ENCODE measurements around the gene RBKS.
"Not testable (repeated sequence)": the region's sequence is repeated elsewhere in the genome, so short reads cannot be mapped to it uniquely, and the experiment has no call there.

RBKS gene

GRCh38 chr2:27870724-27871123 is 19.5 kb downstream of the RBKS start:
- DNase-seq (ENCODE audit: low read depth) = no peak

GRCh38 chr2:27869763-27870162 is 20.4 kb downstream of the RBKS start:
- DNase-seq (ENCODE audit: low read depth) = no peak

GRCh38 chr2:27866237-27866636 is 23.9 kb downstream of the RBKS start:
- no peak for DNase-seq (ENCODE audit: low read depth)

- not testable (repeated sequence) for DNase-seq (ENCODE audit: low read depth)
Measured at GRCh38 chr2:27863955-27864354, 26.2 kb downstream of the RBKS start.

GRCh38 chr2:27863146-27863545 is 27.0 kb downstream of the RBKS start:
- DNase-seq (ENCODE audit: low read depth) = no peak

DNA sequence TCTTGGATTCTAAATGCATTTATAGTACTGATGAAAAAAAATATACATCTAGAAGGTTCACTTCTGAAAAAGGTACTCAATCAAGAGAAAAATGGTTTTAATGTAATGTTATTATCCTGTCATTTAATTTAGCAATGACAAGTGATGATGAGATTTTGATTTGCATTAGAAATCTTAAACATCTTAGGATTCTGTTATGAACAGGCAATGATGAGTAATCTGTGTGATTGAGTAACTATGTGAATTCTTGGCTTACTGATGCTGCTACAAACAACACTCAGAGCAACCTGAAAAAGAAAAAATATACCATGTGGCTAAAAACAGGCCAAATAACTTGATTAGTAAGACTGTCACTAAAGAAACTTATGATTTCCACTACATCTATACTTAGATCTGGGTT is 30.1 kb downstream of the RBKS start:
- DNase-seq (ENCODE audit: low read depth) = no peak

DNA sequence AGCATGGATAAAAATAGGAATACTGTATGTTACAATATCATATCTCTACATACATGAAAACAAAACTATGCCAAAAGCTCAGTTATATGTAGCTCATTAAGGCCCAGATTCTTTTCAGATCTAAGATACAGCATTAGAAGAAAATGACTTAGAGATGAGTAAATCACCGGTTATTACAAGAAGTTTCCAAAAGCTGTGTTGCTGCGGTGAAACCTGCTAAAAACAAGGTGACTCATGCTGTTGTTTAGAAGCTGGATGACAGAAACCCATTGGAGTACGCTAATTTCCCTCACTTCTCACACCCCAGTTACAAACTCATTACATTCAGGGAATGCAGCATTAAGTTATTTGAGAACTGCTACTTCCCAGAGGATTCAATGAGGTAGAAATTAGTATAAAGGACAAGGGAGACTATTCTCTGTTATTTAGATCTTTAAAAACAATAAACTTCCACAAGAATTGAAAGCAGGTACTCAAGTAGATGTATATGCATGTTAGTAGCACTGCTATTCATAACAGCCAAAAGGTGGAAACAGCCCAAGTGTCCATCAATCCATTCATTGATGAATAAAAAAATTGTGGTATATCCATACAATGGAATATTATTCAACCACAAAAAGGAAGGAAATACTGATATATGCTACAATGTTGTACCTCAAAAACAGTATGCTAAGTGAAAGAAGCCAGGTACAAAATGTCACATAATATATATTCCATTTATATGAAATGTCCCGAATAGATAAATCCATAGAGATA is 32.6 kb downstream of the RBKS start:
- no peak for DNase-seq (ENCODE audit: low read depth)

- no peak for DNase-seq (ENCODE audit: low read depth)
Measured at GRCh38 chr2:27856956-27857355, 33.2 kb downstream of the RBKS start.

GRCh38 chr2:27856386-27856785 is 33.8 kb downstream of the RBKS start:
- DNase-seq (ENCODE audit: low read depth) = no peak

GRCh38 chr2:27855476-27855875 is 34.7 kb downstream of the RBKS start:
- no peak for DNase-seq (ENCODE audit: low read depth)

- DNase-seq (ENCODE audit: low read depth) = no peak
Measured at GRCh38 chr2:27854229-27854862, 35.8 kb downstream of the RBKS start.

DNA sequence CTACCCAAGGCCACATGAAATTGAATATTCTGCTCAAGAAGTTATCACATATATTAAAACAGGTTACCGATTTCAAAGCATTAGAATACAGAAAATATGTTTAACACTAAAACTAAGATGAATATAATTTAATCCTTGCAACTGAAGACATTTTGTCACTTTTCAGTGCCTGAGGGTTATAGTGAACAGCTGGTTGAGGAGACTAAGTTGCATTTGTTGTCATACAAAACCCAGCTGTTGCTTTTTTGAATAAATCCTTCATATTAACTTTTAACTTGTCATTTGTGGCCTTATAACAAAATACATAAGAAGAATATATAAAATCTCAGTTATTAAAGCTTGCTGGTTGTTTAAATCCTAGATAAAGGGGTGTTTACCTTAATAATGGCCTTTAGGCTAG is 37.5 kb downstream of the RBKS start:
- DNase-seq (ENCODE audit: low read depth) = no peak

DNA sequence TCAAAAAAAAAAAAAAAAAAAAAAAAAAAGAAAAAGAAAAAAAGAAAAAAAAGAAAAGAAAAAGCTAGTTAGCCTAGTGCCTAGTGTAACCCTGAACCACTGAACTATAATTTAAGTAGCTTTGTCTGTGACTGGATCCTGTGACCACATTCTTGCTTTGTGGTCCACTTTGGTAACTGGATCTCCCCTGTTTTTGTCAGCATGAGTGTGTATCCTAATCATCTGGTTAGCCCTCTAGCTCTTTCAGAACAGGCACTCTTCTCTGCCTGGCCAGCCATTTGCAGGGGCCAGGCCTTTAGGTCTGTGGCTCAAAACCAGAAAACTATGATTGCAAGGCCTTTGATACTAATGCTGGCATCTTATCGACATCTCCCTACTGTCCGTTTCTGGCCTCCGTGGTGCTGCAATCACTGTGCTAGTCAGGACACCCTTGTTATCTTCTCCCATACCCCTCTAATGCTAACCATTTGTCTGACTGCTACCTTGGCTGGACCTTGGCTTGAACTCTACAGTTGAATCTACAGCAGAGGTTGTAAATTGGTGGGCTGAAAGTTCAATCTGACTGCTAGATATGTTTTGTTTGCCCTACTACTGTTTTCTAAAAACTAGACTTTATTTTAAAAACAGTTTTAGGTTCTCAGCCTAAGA is 40.5 kb downstream of the RBKS start:
- DNase-seq (ENCODE audit: low read depth) = no peak

DNA sequence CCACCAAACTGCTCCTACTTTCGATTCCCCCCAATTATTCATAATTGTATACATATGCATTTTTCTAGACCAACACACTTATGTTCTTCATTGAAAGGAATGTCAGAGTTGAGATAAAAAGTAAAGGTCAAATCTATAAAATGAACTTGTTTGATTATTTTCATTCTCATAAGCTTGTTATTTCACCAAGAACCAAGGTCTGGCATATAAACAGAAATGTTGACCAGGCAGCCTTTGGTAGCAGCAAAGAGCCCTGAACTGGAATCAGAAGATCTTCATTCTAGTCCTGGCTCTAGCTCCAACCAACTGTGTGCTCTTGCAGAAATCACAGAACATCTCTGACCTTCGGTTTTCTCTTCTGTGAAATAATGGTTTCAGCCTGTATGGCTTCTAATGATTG is 42.9 kb downstream of the RBKS start:
- DNase-seq (ENCODE audit: low read depth) = no peak

GRCh38 chr2:27844821-27845255 is 45.3 kb downstream of the RBKS start:
- no peak for DNase-seq (ENCODE audit: low read depth)

- no peak for DNase-seq (ENCODE audit: low read depth)
Measured at GRCh38 chr2:27843992-27844391, 46.2 kb downstream of the RBKS start.

- DNase-seq (ENCODE audit: low read depth) = no peak
Measured at GRCh38 chr2:27842894-27843293, 47.3 kb downstream of the RBKS start.

GRCh38 chr2:27839022-27839618 is 51.1 kb downstream of the RBKS start:
- DNase-seq (ENCODE audit: low read depth) = no peak

DNA sequence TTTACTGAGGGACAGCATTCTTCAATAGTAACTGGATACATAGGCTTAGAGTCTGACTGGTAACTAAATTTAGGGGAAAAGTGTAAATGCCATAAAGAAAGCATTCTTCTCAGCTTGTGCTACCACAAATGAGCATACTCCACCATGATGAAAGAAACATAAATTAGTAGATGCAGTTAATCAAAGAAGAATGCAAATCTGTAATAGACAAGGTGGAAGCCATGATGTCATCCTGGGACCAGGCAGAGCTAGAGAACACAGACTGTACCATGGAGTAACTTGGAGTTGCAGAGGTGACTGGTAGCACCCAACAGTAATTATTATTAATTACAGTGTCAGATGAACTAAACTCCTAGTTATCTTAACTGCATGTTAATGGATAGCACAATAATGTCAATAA is 51.7 kb downstream of the RBKS start:
- DNase-seq (ENCODE audit: low read depth) = no peak

GRCh38 chr2:27833931-27834330 is 56.3 kb downstream of the RBKS start:
- DNase-seq (ENCODE audit: low read depth) = no peak

GRCh38 chr2:27832396-27832795 is 57.8 kb downstream of the RBKS start:
- no peak for DNase-seq (ENCODE audit: low read depth)

- DNase-seq (ENCODE audit: low read depth) = no peak
Measured at GRCh38 chr2:27831279-27832050, 58.7 kb downstream of the RBKS start.
